GM19438 (cell line): Measurements from ENCODE around the gene MOB3A.

Source experiments
- ATAC-seq: cut with Tn5 transposase; IDR thresholded peaks from one replicate; pipeline ENCODE4 v1.9.1; 2021; ENCODE audit warnings: low read depth; ENCODE audit not compliant: unreplicated experiment

Gene MOB3A

GRCh38 chr19:2126879-2127518 lies 30.9 kb upstream of the MOB3A start:
- ATAC-seq, result no peak

GRCh38 chr19:2123682-2124387 lies 27.7 kb upstream of the MOB3A start:
- ATAC-seq, result no peak

- no peak for ATAC-seq
Measured at GRCh38 chr19:2122982-2123381, 26.9 kb upstream of the MOB3A start.

DNA sequence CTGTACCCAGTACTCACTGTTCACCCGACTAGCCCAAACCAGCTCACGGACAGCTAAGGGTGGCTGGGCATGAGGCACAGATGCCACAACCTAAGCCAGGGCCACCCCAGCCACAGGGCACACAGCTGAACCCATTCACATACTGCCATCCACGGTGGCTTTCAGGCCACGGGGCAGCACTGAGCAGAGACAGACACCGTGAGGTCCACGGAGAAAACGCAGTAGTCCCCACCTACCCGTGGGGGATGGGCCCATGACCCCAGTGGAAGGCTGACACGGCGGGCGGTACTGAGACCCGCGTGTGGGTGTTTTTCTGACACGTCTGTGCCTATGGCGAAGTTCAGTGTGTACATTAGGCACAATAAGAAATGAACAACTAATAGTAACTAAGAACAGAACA lies 26.1 kb upstream of the MOB3A start:
- ATAC-seq, result no peak

DNA sequence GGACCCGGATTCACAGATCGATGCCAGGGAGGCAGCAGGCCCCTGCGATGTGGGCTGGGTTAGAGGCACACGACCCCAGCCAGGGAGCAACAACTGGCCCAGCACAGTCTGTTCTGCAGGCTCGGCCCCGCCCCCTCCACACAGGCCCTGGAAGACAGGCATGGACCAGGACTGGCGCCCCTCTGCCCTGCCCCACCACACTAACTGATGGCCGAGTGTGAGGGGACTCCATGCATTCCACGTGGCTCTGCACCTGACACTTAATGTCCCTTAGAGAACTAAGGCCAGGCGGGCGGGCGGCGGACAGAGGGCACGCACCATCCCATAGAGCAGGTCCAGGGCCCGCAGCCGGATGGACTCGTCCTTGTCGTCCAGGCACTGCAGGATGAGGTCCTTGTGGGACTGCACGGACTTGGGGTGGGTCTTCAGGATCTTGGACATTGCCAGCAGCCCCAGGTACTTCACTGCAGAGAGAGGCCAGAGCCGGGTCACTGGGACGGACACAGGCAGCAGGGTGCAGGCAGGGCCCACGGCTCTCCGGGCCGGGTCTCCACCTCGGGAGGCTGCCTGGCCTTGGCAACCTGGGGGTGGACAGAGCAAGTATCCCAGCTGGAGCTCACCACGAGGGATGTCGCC lies 25.4 kb upstream of the MOB3A start:
- no peak for ATAC-seq

DNA sequence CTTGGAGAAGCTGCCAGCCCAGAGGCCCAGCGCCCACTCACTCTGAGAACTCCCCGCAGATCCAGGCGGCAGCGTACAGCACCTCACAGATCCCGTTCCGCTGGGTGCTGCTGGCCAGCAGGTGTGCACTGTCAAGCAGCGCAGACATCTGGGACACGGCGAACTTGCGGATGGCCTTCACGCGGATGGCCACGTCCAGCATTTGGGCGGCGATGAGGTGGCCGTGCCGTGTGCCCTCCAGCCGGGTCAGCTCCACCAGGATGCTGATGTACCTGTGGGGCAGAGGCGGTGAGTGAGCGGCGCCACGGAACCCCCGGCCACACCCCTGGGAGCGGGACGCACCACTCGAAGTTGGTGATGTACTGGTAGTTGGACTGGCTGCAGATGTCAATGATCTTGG lies 24.7 kb upstream of the MOB3A start:
- ATAC-seq, result no peak

- no peak for ATAC-seq
Measured at GRCh38 chr19:2119921-2120785, 24.0 kb upstream of the MOB3A start.

GRCh38 chr19:2118438-2118837 lies 22.3 kb upstream of the MOB3A start:
- no peak for ATAC-seq

DNA sequence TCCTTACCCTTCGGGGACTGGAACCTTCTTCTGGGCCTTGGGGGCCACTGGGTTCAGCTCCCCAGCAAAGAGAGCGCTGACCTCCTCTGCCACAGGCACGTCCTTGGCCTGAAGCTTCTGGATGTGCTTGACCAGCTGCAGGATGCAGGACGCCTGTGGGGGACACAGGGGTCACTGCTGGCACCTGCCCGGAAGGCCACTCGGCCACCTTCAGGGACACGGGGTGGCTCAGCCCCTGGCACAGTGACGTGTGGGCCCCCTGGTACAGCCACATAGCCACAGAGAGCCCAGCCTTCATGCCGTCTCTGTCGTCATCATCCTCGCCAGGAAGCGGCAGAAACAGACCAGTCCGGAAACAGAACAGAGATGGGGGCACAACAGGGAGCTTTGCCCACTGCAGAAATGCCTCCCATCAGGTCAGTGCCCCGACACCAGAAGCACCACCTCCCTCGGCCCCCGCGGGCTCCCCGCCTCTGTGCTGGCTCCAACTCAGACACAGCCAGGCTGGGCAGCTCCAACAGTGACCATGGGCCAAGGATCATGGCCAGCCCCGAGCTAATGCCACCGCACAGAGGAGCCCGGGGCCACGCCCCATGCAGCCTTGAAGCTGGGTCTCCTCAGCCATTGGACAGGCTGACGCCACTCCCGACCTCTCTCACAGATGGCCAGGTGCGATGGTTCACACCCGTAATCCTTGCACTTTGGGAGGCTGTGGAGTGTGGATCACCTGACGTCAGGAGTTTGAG lies 21.3 kb upstream of the MOB3A start:
- no peak for ATAC-seq

DNA sequence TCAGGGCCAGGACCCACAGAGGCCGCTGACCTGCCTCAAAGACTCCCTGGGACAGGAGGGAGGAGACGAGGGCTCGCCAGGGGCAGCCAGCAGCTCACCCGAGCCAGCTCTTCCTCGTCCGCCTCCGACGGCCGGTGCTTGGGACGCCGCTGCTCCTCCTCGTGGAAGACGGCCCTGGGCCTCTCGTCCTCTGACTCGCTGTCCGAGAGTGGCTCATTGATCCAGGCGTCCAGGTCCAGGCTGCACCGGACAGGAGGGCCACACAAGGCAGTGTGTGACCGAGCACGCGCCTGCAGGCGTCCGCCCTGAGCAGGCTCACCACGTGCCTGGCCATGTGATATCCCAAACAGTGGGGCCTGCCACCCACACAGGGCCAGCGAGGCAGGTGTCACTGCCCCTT lies 20.4 kb upstream of the MOB3A start:
- ATAC-seq, result no peak

GRCh38 chr19:2115911-2116426 lies 19.8 kb upstream of the MOB3A start:
- no peak for ATAC-seq

DNA sequence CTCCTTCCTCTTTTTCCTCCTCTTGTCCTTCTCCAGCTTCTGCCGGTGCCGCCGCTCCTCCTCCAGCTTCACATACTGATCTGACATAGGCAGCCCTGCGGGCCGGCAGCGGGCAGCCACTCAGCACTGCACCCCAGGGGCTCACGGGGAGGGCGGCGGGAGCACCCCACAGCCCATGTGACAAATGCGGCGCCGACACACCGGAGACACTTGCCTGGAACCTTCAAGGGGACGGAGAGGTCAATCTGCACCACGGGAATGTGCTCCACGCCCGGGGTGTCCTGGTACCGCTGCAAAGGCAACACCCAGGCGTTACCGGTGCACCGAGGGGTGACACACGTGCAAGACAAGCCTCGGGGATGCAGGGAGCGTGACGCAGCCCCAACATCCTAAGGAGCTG lies 19.2 kb upstream of the MOB3A start:
- no peak for ATAC-seq

GRCh38 chr19:2114821-2115220 lies 18.7 kb upstream of the MOB3A start:
- no peak for ATAC-seq

GRCh38 chr19:2114218-2114617 lies 18.1 kb upstream of the MOB3A start:
- ATAC-seq, result no peak

- ATAC-seq, result no peak
Measured at GRCh38 chr19:2113439-2114211, 17.5 kb upstream of the MOB3A start.

GRCh38 chr19:2112516-2113320 lies 16.6 kb upstream of the MOB3A start:
- ATAC-seq, result no peak

- no peak for ATAC-seq
Measured at GRCh38 chr19:2111886-2112285, 15.8 kb upstream of the MOB3A start.

GRCh38 chr19:2111425-2111824 lies 15.3 kb upstream of the MOB3A start:
- ATAC-seq, result no peak

- no peak for ATAC-seq
Measured at GRCh38 chr19:2110822-2111221, 14.7 kb upstream of the MOB3A start.
